NK-92 (cell line): ENCODE measurements around the gene RGS6.
"Not testable (repeated sequence)": the region's sequence is repeated elsewhere in the genome, so short reads cannot be mapped to it uniquely, and the experiment has no call there.

Experiments used
- DNase-seq: peaks from one replicate; lab custom pipeline; 2025; ENCODE audit not compliant: unreplicated experiment; lab: John Stamatoyannopoulos, UW

The RGS6 gene

DNA sequence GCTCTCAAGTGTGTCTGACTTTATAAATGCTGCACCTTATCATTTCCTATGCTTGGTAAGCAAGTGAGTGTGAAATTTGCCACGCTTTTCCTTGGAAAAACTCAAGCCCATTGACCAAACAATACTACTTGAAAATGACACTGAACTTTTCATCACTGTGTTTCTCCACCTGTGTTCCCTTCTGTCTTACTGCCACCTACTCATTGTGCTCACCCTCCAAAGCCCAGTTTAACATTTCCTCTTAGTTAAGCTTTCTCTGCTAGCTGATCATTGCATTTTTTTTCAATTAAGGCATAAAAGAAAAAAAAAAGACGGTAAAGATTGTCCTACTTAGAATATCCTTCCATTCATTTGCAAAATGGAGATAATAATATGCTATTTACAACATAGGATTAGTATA is 516.0 kb downstream of the RGS6 start:
- DNase-seq = no peak

DNA sequence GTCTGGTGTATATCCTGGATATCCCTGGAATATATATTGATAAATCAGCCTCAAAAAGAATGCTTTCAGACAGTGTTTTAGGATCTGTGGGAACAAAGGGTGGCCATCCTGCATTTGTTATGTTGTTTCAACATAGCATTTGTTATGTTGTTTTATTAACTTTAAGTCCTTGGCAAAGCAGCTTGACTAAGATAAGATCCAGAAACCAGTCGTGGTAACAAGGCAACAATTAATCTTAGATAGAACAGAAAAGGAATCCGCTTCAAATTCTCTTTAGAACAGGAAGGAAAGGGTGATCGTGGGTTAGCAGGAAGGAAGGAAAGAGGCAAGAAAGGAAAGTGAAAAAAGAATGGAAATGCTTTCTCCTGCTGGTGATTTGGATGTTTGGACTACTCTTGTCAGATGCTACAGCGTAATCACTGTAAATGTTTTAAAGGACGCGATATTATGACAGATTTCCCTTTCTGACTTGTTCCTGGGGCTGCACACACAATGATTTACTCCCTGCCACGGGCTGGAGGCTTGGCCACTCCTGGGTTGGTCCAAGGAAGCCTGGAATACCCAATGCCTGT is 518.3 kb downstream of the RGS6 start:
- DNase-seq = no peak

DNA sequence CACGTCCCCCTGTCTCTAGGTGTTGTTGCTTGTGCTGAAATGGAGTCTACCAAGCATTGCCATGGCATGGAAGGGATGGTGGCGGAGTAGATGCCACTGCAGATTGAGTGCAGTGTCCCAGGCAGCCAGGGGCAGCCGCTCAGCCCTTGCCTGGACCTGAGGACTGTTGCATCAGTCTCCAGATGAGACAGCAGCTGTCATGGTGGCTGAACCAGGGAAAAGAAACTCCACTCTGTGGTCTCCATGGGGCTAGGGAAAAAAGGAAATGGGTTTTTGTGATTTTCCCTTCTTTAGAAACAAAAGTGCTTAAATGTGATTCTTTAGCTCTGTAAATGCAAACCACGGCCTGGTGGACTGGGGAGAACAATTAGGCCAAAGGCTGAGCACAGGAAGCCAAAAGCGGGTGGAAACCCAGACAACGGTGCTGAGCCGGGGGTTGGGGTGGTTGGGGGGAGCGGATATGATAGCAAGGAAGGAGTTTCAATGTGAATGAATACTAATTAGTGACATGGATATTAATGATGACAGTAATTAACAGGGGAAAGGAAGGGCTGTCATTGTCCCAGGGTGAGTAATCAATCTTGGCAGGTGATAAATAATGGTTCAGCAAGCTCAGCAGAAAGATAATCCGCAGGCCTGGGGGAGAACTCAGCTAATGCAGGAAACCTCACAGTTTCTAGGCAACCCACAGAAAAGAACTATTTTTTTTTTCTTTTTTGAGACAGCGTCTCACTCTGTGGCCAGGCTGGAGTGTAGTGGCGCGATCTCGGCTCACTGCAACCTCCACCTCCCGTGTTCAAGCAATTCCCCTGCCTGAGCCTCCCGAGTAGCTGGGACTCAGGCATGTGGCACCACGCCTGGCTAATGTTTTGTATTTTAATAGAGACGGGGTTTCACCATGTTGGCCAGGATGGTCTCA is 519.1 kb downstream of the RGS6 start:
- no peak for DNase-seq

DNA sequence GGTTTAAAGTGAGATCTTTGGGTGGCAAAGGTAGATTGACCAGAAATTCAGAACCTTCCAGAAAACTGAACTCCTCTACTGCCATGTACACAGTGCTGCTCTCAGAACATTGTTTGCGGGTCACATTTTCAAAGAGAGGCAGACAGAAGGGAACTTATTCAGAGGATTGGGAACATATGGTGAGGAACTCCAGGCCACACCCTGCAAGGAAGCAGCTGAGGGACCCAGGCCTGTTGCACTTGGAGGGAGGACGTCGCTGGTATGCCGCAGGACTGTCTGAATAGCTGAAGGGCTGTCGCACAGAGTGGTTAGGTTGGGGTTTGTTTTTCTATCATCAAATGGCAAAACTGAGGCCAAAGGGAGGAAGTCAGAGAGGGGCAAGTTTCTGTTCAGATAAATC is 520.5 kb downstream of the RGS6 start:
- DNase-seq = no peak

DNA sequence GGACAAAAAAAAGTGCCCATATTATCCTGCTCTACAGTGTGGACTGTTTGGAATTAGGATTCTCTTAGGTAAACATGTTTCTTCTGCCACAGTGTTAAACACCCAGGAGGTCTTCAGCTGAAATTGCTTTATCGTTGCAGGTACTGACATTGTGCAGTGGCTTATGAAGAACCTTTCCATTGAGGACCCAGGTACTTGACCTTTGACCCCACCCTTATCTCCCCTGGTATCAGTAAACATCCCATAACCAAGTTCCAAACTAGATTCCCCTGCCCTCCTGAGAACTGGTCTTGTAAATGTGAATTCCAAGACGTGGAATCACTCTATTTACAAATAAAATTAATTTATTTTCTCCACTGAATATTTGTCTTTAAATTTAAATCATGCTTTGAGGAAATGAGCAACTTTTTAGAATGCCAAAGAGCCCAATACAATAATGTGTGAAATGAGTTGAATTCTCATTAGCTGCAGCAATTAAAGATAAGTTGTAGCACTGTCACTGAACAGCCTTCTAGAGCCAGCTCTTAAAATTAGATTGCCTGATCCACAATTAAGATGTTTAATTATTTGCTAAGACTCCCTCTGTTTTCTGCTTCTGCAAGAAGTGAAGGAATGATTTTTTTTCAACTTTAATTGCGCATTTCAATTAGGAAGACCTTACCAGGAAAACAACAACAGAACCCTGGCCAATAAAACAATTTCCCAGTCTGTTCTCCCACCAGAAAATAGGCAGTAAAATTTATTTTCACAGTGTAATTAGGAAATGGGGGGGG is 522.3 kb downstream of the RGS6 start:
- DNase-seq = no peak

DNA sequence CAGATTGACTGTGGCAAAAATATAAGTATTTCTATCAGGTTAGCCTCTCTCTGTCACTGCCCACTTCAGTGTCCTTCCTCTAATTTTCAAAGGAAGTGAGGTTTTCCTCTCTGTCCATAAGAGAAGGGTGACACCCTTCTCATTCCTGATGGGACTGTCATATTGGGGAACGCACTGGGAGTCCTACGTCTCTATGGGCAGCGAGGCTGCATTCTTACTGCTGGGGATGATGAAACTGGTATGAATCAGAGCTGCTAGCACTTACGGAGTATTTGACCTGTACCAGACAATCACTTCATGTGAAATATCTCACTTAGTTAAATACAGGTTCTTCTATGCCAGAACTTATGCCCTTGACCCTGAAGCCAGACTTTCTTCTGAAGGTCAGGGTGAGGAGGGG is 525.4 kb downstream of the RGS6 start:
- DNase-seq = no peak

DNA sequence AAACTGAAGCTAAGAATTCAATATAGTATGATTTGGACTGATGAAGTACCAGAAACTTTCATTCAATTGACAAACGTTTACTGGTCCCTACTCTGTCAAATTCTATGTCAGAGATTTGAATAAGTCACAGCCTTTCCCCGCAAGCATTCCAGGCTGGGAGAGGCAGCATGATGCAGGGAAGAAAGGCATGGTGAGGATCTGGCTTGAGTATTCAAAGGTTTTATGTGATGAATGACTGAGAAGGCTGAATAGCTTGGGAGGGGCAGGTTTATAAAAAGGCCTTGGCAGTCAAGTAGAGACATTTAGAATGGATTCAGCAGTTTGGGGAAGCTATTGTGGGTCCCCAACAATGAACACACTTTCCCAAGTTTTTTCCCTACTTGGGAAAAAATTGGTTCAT is 529.8 kb downstream of the RGS6 start:
- DNase-seq = no peak

DNA sequence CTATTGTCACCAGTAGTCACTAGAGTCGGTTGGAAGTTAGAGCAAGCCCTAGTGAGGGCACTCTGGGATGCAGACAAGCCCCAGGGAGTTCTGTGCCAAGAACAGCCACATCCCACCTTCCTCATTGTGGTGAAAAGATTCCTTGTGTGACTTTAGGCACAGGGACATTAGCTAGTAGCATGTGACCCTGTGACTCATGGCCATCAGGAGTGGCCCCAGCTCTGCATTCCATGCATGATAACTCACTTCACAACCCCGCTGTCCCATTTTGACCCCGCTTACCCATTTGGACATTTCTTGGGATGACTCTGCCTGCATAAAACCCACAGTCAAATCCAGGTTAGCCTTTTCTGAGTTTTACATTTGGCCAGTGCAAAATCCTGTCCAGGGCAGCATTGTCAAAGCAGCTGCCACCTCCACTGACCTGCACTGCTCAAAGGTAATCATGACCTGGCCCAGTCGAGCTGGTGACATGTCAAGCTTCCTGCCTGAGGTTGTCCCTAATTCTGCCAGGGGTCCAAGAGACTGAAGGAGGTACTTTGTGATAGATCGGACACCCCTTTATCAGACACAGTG is 531.1 kb downstream of the RGS6 start:
- no peak for DNase-seq

DNA sequence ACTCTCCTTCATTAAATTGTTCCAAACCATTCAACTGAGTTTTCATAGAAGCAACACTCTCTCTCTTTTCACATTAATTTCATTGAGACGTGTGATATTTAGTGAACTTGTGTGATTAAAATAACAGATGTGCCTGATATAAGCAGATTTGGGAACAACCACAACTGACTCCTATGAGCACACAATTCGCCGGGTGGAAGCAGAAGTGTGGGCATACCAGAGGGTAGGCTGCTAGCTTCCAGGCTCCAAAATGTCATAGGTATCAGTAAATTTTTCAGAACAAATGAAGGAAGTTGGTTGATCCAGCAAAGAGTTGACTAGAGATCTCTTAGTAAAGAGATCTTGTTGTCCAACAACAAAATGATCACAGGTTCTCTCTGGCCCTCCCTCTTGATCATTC is 532.0 kb downstream of the RGS6 start:
- no peak for DNase-seq

DNA sequence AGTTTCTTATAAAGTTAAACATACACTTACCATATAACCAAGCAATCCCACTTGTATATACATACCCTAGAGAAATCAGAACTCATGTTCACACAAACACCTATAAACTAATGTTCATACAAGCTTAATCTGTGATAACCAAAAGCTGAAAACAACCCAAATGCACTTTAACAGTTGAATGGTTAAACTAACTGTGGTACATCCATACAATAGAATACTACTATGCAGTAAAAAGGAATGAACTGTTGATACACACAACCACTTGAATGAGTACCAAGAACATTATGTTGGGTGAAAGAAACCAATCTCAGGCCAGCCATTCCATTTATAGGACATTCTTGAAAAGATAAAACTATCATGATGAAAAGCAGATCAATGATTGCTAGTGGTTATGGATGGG is 534.1 kb downstream of the RGS6 start:
- no peak for DNase-seq

DNA sequence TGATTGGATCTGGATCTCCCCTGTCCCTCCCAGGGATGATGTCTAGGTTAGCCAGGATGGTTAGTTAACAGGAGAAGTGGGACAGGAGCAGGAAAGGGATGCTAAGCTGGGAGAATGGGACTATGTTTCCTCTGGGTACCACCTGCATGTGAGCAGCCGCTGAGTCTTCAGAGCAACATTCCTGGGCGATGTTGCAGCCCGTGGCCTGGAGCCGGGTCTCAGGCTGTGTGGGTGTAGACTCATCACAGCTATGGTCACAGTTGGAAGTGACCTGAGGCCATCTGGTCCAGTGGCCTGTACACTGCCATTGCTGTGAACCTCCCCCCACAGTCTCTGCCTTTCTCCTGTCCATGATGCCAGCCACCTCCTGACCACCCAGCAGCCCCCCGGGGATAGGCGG is 539.1 kb downstream of the RGS6 start:
- DNase-seq = no peak

DNA sequence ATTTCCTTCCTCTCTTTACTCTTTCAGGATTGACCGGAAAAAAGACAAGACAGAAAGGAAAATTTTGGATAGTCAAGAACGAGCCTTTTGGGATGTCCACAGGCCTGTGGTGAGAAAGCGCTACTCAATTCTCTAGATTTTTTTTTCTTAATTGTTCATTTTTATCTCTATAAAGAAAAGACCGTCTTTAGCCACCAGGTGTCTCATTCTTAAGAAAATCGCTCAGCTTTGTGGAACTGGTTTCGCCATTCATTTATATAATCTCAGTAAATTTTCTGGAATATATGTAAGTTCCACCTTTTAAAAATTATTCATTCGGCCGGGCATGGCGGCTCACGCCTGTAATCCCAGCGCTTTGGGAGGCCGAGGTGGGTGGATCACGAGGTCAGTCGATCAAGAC is 540.6 kb downstream of the RGS6 start:
- no peak for DNase-seq

DNA sequence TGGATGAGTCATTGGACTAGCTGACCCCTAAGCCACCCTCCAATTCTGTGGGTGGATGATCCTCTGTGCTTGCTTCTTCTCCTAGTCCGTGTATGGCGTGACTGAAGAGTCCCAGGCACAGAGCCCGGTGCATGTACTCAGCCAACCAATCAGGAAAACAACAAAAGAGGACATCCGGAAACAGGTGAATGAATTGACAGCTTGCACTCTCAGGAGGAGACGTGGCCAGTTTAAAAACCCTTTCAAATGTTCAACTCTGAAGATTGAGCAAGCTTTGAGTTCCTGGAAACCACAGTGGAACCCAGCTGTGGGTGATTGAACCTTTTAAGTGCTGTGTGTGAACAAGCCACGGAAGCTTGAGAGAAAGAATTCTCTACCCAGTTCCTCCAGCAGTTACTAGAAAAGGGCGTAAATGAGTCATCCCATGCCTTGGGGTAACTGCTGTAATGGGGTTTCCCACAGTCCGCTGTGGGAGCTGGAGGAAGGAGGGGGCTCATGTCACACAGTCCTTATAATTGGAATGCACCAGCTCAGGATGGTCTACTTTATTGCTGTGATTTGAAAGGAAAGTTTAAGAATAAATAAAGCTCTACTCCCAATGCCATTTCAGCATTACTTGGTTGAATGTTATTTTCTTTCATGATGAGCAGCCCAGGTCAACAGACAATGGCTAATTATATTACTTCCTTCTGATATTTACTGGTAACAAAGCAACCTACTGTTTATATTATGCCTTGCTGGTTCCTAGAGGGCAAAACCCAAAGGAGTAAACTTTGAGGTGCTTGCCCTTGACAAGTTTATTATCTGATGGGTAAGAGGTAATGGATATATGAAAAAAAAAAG is 544.6 kb downstream of the RGS6 start:
- peak; percentile 9 for DNase-seq

DNA sequence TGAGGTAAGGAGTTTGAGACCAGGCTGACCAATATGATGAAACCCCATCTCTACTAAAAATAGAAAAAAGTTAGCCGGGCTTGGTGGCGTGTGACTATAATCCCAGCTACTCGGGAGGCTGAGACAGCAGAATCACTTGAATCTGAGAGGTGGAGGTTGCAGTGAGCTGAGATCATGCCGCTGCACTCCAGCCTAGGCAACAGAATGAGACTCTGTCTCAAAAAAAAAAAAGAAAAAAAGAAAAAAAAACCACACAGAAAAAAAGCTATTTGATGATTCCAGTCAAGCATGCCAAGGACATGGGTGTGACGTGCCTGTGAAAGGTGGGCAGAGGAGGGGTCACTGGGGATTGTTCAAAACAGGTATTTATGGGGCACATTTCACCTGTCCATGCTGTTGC is 545.3 kb downstream of the RGS6 start:
- DNase-seq = not testable (repeated sequence)

DNA sequence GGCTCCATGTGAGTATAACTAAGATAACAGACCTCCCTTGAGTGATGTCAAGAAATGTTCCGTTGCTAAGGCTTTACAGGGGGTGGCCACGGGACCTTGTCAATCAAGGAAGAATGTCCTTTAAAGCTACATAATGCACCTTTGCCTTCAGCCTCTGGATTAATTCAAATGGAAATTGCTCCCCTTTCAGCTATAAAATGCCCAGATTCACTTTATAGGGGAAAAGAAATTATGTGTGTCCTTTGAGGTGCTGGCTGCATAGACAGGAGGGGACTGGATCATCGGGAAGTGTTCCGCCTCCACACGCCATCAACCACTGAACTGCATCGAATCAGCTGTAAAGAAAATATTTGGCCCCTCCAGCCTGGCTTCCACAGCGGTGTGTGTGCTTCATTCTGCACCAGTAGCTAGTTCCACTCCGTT is 546.3 kb downstream of the RGS6 start:
- no peak for DNase-seq

DNA sequence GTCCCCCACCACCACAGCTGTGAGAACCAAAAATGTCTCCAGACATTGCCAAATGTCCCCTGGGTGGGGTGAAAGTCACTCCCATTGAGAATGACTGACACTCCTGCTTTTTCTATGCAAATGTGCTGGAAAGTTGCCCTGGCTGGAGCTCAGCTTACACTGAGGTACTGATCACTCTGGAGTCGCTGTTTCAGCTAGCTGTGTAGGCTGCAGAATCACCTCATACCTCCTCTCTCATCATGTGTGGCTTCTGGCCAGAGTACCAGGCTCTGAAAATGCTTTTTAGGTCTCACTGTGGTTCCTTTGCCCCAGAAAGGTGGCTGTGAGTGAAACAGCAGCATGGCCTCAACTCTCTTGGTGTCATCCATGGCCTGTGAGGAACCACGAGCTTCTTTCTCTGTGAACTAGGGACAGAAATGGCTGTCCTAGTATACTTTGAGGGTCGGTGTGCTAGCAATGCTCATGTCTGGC is 547.3 kb downstream of the RGS6 start:
- no peak for DNase-seq

DNA sequence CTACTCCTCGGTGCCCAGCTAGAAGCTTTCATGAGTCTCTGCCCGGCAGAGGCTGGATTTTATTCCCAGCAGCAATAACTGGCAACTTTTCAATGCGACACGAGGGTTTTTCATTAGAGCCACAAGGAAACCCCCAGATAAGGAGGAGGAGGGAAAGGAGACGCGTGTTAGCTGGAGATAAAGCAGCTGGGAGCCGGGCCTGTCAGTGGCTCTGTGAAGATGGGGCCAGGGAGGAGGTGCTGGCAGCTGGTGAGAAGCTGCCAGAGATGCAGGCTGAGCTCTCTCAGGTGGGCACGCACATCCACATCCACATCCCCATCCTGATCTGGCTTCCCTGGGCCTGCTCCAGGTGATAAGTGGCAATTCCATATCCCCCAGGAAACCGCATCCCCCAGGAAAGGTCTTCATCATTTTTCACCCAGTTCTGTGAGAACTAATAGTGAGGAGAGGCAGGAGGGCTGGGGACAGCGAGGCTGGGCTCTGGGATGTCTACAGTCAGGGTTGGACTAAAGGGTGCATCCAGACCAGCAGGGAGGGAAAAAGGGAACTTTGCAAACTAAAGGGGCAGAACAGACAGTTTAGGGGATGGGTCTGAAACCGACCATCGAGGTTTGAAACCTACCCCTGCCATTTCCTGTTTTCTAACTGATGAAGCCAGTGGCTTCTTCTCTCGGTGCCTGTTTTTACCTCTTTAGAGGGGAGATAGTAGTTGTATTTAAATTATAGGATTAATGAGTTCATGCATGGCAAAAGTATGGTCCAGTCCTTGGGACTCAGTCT is 548.4 kb downstream of the RGS6 start:
- no peak for DNase-seq

DNA sequence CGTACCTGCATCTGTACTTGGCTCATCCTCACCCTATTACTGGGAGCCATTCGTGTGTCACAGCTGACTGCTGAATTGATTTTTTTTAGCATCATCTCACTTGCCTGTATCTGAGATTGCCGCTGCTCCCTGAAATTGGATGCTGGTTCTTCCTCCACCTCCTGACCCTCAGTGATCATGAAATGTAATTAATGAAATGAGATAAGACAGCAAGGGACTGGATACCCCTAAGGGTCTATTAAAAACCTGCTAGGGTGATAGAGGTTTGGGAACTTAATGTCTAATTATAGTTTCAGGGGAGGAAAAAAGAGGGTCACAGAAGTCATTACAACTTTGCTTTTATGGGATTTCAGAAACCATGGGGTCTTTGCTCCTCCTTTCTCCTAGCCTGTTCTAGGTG is 551.1 kb downstream of the RGS6 start:
- no peak for DNase-seq

DNA sequence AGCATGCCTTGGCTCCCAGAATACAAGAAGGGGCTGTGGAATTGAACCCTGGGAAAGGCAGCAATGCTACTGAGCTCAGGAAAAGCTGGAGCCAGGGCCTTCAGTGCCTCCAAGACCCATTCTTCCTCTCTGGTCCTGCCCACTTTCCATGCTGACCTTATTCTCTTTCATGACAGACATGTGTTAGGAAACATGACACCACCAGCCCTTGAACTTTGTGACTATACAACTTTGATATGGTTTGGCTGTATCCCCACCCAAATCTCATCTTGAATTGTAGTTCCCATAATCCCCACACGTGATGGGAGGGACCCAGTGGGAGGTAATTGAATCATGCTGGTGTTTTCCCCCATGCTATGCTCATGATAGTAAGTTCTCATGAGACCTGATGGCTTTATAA is 553.5 kb downstream of the RGS6 start:
- no peak for DNase-seq

DNA sequence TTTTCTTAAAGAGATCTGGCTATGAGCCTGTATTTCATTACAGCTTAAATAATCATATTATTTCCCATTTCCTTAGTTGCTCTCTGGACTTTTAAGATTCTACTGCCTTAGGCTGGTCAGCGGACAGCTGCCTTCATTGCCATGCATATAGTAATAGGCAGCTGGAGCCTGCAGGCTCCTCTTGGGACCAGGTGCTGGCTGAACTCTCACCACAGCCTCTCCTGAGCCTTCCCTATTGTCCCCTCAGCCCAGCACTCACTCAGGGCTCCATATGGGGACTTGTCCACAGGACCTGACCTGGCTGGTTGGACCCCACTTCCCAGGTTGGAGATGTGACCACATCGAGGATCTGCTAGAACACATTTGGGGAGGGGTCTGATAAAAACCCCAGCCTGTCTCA is 556.3 kb downstream of the RGS6 start:
- no peak for DNase-seq
